Hematopoietic multipotent progenitor cell (in vitro differentiated cells): ENCODE measurements around the gene NBR1. TPM values are rescaled to one million over a fixed set of nuclear protein-coding genes. Genes with fewer than 3 reads are reported as not detected.
"Not testable (repeated sequence)": the region's sequence is repeated elsewhere in the genome, so short reads cannot be mapped to it uniquely, and the experiment has no call there.

Experiments
- DNase-seq, 3 donors: peaks; one replicate each; pipeline ENCODE4 v3.0.0-alpha.2; 2011 to 2015; ENCODE audit warnings: low read depth in 2 of 3, low spot score in 2 of 3
- total RNA-seq: library from RNA; depleted of rRNA; stranded (reverse); fragments of >200 nt; gene quantifications from one replicate; pipeline ENCODE4 v1.2.3, GENCODE V29; 2012

The NBR1 gene
- total RNA-seq: 27.2 TPM

GRCh38 chr17:43170766-43171585 is at the start of gene NBR1:
Gene NBR1, plus strand, starts transcription at chr17:43171214. Its CDS starts 4,586 bp downstream, at chr17:43175800.
- DNase-seq: peak; percentile 93 to 100 (median 99)

DNA sequence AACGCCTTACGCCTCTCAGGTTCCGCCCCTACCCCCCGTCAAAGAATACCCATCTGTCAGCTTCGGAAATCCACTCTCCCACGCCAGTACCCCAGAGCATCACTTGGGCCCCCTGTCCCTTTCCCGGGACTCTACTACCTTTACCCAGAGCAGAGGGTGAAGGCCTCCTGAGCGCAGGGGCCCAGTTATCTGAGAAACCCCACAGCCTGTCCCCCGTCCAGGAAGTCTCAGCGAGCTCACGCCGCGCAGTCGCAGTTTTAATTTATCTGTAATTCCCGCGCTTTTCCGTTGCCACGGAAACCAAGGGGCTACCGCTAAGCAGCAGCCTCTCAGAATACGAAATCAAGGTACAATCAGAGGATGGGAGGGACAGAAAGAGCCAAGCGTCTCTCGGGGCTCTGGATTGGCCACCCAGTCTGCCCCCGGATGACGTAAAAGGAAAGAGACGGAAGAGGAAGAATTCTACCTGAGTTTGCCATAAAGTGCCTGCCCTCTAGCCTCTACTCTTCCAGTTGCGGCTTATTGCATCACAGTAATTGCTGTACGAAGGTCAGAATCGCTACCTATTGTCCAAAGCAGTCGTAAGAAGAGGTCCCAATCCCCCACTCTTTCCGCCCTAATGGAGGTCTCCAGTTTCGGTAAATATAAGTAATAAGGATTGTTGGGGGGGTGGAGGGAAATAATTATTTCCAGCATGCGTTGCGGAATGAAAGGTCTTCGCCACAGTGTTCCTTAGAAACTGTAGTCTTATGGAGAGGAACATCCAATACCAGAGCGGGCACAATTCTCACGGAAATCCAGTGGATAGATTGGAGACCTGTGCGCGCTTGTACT is 45.7 kb upstream of the NBR1 start, which contains the start of gene BRCA1:
TSS of gene BRCA1 (minus strand) at position 232 of the 834 bp plus-strand sequence. CDS start 1,268 bp downstream, outside the sequence.
- peak; percentile 90 to 99 (median 98) for DNase-seq

DNA sequence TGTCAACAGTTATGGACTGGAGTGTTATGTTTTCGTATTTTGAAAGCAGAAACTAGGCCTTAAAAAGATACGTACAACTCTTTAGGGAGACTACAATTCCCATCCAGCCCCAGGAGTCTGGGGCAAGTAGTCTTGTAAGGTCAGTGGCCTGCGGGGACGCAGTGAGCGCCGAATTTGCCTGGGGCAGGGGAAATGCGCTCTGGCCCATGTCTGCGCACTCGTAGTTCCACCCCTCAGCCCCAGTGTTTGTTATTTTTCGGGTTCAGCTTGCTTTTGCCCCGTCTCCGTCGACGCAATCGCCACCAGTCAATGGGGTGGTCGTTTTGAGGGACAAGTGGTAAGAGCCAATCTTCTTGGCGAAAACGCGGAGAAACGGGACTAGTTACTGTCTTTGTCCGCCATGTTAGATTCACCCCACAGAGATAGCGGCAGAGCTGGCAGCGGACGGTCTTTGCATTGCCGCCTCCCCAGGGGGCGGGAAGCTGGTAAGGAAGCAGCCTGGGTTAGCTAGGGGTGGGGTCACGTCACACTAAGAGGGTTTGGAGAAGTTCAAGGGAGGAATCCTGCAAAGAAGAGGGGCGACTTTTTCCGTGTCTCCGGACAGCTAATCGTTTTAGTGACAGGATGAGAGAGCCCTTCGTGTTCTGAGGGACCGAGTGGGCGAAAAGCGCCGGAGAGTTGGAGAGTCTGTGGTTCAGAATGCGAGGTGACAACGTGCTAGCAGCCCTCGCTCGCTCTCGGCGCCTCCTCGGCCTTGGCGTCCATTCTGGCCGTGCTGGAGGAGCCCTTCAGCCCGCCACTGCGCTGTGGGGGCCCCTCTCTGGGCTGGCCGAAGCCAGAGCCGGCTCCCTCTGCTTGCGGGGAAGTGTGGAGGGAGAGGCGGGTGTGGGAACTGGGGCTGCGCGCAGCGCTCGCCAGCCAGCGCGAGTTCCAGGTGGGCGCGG is 44.8 kb upstream of the NBR1 start:
- DNase-seq: no peak

DNA sequence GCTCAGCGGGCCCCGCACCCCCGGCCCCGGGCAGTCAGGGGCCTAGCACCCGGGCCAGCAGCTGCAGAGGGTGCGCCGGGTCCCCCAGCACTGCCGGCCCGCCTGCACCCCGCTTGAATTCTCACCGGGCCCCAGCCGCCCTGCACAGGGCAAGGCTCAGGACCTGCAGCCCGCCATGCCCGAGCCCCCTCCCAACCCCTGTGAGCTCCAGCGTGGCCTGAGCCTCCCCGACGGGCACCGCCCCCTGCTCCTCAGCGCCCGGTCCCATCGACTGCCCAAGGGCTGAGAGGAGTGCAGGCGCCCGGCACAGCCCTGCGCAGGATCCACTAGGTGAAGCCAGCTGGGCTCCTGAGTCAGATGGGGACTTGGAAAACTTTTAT is 44.1 kb upstream of the NBR1 start:
- no peak for DNase-seq

DNA sequence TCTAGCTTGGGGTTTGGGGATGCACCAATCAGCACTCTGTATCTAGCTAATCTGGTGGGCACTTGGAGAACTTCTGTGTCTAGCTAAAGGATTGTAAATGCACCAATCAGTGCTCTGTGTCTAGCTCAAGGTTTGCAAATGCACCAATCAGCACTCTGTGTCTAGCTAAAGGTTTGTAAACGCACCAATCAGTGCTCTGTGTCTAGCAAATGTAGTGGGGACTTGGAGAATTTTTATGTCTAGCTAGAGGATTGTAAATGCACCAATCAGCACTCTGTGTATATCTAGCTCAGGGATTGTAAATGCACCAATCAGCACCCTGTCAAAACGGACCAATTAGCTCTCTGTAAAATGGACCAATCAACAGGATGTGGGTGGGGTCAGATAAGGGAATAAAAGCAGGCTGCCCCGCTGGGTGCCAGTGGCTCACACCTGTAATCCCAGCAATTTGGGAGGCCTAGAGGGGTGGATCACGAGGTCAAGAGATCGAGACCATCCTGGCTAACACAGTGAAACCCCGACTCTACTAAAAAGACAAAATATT is 43.6 kb upstream of the NBR1 start:
- DNase-seq: not testable (repeated sequence)

DNA sequence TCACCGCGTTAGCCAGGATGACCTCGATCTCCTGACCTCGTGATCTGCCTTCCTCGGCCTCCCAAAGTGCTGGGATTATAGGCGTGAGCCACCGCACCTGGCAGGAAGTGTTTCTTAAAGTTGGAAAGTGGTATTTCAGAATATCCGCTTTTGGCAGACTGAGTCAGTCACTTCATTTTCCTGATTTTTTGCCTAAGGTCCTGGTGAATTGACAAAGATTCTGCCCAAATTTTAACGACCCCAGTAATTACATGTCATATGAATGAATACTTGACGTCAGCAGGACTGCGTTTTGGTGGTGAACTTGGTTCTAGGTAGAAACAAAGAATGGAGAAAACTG is 41.4 kb upstream of the NBR1 start:
- no peak for DNase-seq

GRCh38 chr17:43132117-43132516 is 38.9 kb upstream of the NBR1 start:
- DNase-seq: no peak

DNA sequence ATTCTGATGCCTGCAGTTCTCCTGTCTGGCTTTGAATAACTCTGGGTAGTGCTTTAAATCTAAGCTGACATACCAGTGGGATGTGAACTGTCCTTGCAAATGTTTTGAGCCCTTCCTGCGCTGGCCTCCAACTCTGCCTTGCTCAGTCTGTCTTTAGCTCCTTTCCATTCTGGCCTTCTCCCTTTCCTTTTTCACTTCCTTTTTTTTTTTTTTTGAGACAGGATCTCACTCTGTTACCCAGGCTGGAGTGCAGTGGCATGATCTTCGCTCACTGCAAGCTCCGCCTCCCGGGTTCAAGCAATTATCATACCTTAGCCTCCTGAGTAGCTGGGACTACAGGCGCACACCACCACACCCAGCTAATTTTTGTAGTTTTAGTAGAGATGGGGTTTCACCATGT is 37.6 kb upstream of the NBR1 start:
- not testable (repeated sequence) for DNase-seq

DNA sequence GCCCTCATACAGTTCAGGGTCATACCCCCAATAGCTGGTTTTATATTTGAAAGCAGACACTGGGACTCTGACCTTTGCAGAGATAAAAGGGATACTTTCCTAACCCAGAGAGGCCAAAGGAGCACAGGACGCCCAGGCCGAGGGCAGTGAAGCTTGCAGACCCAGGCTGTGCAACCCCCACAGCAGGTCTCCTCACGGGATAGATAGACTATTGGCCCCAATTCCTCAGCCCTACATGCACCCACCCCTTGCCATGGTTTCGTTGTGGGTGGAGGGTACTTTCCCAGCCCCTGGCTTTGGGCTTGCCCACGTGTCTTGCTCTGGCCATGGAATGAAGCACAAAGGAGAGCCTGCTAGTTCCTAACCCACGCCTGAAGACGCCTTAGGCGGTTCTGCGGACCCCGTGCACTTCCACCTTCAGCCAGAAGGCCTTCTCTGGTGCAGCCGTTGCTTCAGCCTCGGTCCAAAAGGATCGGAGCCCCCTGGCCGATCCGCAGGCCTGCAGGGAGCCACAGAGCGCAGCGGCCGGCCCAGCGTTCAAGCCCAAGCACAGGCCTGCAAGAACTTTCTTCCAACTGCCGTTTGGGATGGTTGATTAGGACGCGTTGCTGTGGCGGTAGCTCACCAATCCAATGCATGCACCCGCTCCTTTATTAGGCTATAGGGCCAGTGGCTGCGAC is 36.1 kb upstream of the NBR1 start:
- DNase-seq: no peak

GRCh38 chr17:43135454-43135819 is 35.6 kb upstream of the NBR1 start:
- DNase-seq: no peak

- not testable (repeated sequence) for DNase-seq
Observed at GRCh38 chr17:43136574-43136973, 34.4 kb upstream of the NBR1 start.

- not testable (repeated sequence) for DNase-seq
Observed at GRCh38 chr17:43138531-43138930, 32.5 kb upstream of the NBR1 start.

DNA sequence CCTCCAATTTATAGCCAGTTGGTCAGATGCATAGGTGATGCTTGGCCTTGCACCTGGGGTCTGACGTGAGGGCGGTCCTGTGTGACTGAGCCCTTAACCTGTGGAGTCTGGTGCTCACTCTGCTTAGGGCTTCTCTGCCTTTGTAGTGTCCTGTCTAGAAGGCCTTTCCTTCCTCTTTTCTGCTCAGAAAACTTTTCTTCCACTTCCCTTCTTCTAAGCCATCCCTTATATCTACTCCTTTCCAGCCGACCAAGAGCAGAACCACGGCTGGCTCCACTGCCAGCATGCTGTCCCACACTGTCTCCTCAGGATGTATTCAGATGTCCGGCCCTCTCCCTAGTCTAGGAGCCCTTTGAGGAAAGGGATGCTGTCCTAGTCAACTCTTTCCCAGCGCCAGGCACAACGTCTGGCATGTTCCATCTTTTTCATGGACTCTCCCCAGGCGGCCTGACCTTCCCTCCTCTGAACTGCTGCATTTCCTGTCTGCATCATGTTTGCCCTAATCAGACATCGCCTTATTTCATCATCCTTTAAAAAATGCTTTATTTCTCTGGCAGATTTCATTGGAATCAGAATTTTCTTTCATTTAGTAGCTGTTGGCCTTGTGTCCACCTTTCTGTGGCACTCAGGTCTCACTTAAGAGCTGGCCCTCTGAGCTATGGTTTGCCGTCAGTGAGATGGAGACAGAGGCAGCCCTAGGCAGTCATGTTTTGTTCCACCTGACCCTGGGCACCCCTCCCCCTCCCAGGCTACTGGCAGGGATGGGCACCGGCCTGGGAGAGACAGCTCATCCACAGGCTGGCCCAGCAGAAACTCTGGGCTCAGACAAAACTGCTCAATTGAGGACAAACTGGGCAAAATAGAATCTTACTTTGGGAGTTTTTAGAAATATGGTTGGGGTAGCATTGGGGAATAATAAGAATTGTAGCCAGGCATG is 30.4 kb upstream of the NBR1 start:
- DNase-seq: peak in 1 of 3 donors; percentile 17

- DNase-seq: no peak
Observed at GRCh38 chr17:43142153-43142552, 28.9 kb upstream of the NBR1 start.

- no peak for DNase-seq
Observed at GRCh38 chr17:43143201-43143600, 27.8 kb upstream of the NBR1 start.

DNA sequence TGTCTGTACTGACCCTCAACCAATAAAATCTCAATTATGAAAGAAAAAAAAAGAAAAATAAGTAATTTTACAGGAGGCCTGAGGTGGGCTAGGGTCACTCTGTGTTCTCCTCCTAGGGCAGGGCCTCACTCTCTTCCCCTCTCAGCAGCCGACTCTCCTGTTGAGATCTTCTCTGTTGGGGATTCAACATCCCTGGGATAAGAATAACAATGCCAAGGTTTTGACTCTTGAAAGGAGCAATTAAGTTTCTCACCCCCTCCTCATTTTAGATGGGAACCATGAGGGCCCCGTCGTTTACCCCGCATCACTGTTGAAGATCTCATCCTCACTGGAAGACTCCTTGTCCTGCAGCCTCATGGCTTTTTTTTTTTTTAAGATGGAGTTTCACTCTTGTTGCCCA is 24.4 kb upstream of the NBR1 start:
- DNase-seq: no peak

DNA sequence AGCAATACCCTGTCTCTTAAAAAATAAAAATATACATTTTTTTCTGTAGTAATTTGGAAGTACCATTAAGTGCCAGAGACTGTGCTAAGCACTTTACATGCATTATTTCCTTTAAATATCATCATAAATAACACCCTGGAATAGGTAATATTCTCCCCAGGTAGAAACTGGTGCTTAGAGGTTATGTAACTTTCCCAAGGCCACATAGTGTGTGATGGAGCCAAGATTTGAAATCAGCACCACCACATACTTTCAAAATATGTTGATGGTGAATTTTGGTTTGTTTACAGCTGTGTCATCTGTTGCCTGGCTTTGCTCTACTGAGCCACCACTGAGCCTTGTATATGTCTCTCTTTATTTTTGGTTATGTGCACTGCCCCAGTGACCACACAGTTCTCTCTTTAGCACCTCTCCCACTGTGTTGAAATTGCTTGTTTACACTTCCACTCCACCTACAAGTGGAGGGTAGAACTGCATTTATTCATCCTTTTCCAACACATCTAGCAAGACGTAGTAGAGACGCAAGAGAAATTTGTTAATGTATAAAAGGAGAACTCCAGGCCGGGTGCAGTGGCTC is 19.0 kb upstream of the NBR1 start:
- DNase-seq: no peak

GRCh38 chr17:43153197-43153835 is 17.7 kb upstream of the NBR1 start:
- not testable (repeated sequence) for DNase-seq
